Measurements from ENCODE around the gene NBAS.

The NBAS gene

GRCh38 chr2:15315411-15315810, 245.7 kb downstream of the NBAS start:
- no peaks in the 10 kb centered on the region for H3K36me3 ChIP-seq (ENCODE audit: control insufficient read depth, insufficient read depth, low read length)
- no peak overlapping the region for H4K8ac ChIP-seq (ENCODE audit: low read depth, low read length)
- WGBS (ENCODE audit: extremely low coverage, insufficient coverage, low lambda C conversion rate): no CpG with 5 or more reads among the region's 1 CpG

GRCh38 chr2:15313657-15314056, 247.5 kb downstream of the NBAS start:
- no peaks in the 10 kb centered on the region for H3K4me1 ChIP-seq (ENCODE audit: control insufficient read depth, low read depth, low read length)
- H2AK5ac ChIP-seq (ENCODE audit: low read length): no peak overlapping the region
- no peak overlapping the region for H4K8ac ChIP-seq (ENCODE audit: low read depth, low read length)
- H3K4me2 ChIP-seq (ENCODE audit: low read length): no peak overlapping the region
- no peak overlapping the region for H3K4me3 ChIP-seq (ENCODE audit: low read length)
- no peak overlapping the region for H3K9ac ChIP-seq (ENCODE audit: low read length)
- no peak overlapping the region for H3K23ac ChIP-seq (ENCODE audit: low read length)
- H3K79me1 ChIP-seq (ENCODE audit: low read length): no peaks in the 10 kb centered on the region
- H3K56ac ChIP-seq (ENCODE audit: low read length): no peak overlapping the region
- no peaks in the 10 kb centered on the region for H3K79me2 ChIP-seq (ENCODE audit: control insufficient read depth, insufficient read depth, low read length)
- DNase-seq: no peak
- no peak overlapping the region for H3K18ac ChIP-seq (ENCODE audit: low read length)
- H4K5ac ChIP-seq (ENCODE audit: low read length): no peak overlapping the region
- no peaks in the 10 kb centered on the region for H3K27me3 ChIP-seq (ENCODE audit: insufficient read depth, low read length, poor library complexity)
- no CpG with 5 or more reads among the region's 1 CpG for WGBS (ENCODE audit: extremely low coverage, insufficient coverage, low lambda C conversion rate)
- no peaks in the 10 kb centered on the region for H3K36me3 ChIP-seq (ENCODE audit: control insufficient read depth, insufficient read depth, low read length)
- H2BK120ac ChIP-seq (ENCODE audit: low read depth, low read length): no peak overlapping the region
- H2BK15ac ChIP-seq (replicated peaks; ENCODE audit: low read depth): no peak overlapping the region
- H3K4ac ChIP-seq (ENCODE audit: low read depth, low read length): no peak overlapping the region
- H2BK5ac ChIP-seq (ENCODE audit: low read length): no peak overlapping the region
- no peak overlapping the region for H3K27ac ChIP-seq (ENCODE audit: low read depth, low read length)

More at GRCh38 chr2:15315411-15315810, 245.7 kb downstream of the NBAS start:
- H3K27ac ChIP-seq (ENCODE audit: low read depth, low read length): no peak overlapping the region
- no peak overlapping the region for H2BK120ac ChIP-seq (ENCODE audit: low read depth, low read length)
- DNase-seq: no peak
- no peak overlapping the region for H3K4ac ChIP-seq (ENCODE audit: low read depth, low read length)
- H3K79me2 ChIP-seq (ENCODE audit: control insufficient read depth, insufficient read depth, low read length): no peaks in the 10 kb centered on the region
- H3K4me3 ChIP-seq (ENCODE audit: low read length): no peak overlapping the region
- no peak overlapping the region for H3K4me2 ChIP-seq (ENCODE audit: low read length)
- no peak overlapping the region for H2BK15ac ChIP-seq (replicated peaks; ENCODE audit: low read depth)
- no peaks in the 10 kb centered on the region for H3K79me1 ChIP-seq (ENCODE audit: low read length)
- no peak overlapping the region for H2AK5ac ChIP-seq (ENCODE audit: low read length)
- no peak overlapping the region for H4K5ac ChIP-seq (ENCODE audit: low read length)
- no peaks in the 10 kb centered on the region for H3K4me1 ChIP-seq (ENCODE audit: control insufficient read depth, low read depth, low read length)
- H3K27me3 ChIP-seq (ENCODE audit: insufficient read depth, low read length, poor library complexity): no peaks in the 10 kb centered on the region
- H3K18ac ChIP-seq (ENCODE audit: low read length): no peak overlapping the region
- no peak overlapping the region for H3K9ac ChIP-seq (ENCODE audit: low read length)
- no peak overlapping the region for H3K23ac ChIP-seq (ENCODE audit: low read length)
- no peak overlapping the region for H3K56ac ChIP-seq (ENCODE audit: low read length)
- no peak overlapping the region for H2BK5ac ChIP-seq (ENCODE audit: low read length)

- WGBS (ENCODE audit: extremely low coverage, insufficient coverage, low lambda C conversion rate): no CpG with 5 or more reads among the region's 2 CpGs
- no peak overlapping the region for H3K27ac ChIP-seq (ENCODE audit: low read depth, low read length)
- DNase-seq: no peak
These were observed 249.2 kb downstream of the NBAS start for GRCh38 chr2:15311926-15312325.

GRCh38 chr2:15311201-15311907, 249.8 kb downstream of the NBAS start:
- Histone ChIP-seq H2BK15ac (replicated peaks; ENCODE audit: low read depth) (no peak overlapping the region), H3K4me3 (ENCODE audit: low read length) (no peak overlapping the region), H3K18ac (ENCODE audit: low read length) (no peak overlapping the region), H3K4me1 (ENCODE audit: control insufficient read depth, low read depth, low read length) (no peaks in the 10 kb centered on the region), H3K27ac (ENCODE audit: low read depth, low read length) (no peak overlapping the region), H2AK5ac (ENCODE audit: low read length) (no peak overlapping the region), H3K27me3 (ENCODE audit: insufficient read depth, low read length, poor library complexity) (no peaks in the 10 kb centered on the region), H3K79me1 (ENCODE audit: low read length) (no peaks in the 10 kb centered on the region), H3K56ac (ENCODE audit: low read length) (no peak overlapping the region), H2BK5ac (ENCODE audit: low read length) (no peak overlapping the region), H3K79me2 (ENCODE audit: control insufficient read depth, insufficient read depth, low read length) (no peaks in the 10 kb centered on the region), H4K8ac (ENCODE audit: low read depth, low read length) (no peak overlapping the region), H4K5ac (ENCODE audit: low read length) (no peak overlapping the region), H3K4me2 (ENCODE audit: low read length) (no peak overlapping the region), H3K9ac (ENCODE audit: low read length) (no peak overlapping the region), H3K36me3 (ENCODE audit: control insufficient read depth, insufficient read depth, low read length) (no peaks in the 10 kb centered on the region), H3K4ac (ENCODE audit: low read depth, low read length) (no peak overlapping the region), H3K23ac (ENCODE audit: low read length) (no peak overlapping the region), H2BK120ac (ENCODE audit: low read depth, low read length) (no peak overlapping the region)
- DNase-seq: peak; percentile 26
- no CpG with 5 or more reads among the region's 4 CpGs for WGBS (ENCODE audit: extremely low coverage, insufficient coverage, low lambda C conversion rate)

More at GRCh38 chr2:15311926-15312325, 249.2 kb downstream of the NBAS start:
- H2AK5ac ChIP-seq (ENCODE audit: low read length): no peak overlapping the region
- H3K56ac ChIP-seq (ENCODE audit: low read length): no peak overlapping the region
- H3K4ac ChIP-seq (ENCODE audit: low read depth, low read length): no peak overlapping the region
- H3K4me2 ChIP-seq (ENCODE audit: low read length): no peak overlapping the region
- H3K36me3 ChIP-seq (ENCODE audit: control insufficient read depth, insufficient read depth, low read length): no peaks in the 10 kb centered on the region
- H4K8ac ChIP-seq (ENCODE audit: low read depth, low read length): no peak overlapping the region
- no peak overlapping the region for H3K23ac ChIP-seq (ENCODE audit: low read length)
- no peak overlapping the region for H4K5ac ChIP-seq (ENCODE audit: low read length)
- H3K27me3 ChIP-seq (ENCODE audit: insufficient read depth, low read length, poor library complexity): no peaks in the 10 kb centered on the region
- H2BK120ac ChIP-seq (ENCODE audit: low read depth, low read length): no peak overlapping the region
- H2BK15ac ChIP-seq (replicated peaks; ENCODE audit: low read depth): no peak overlapping the region
- no peaks in the 10 kb centered on the region for H3K79me2 ChIP-seq (ENCODE audit: control insufficient read depth, insufficient read depth, low read length)
- no peak overlapping the region for H3K4me3 ChIP-seq (ENCODE audit: low read length)
- H3K79me1 ChIP-seq (ENCODE audit: low read length): no peaks in the 10 kb centered on the region
- no peak overlapping the region for H2BK5ac ChIP-seq (ENCODE audit: low read length)
- H3K18ac ChIP-seq (ENCODE audit: low read length): no peak overlapping the region
- H3K9ac ChIP-seq (ENCODE audit: low read length): no peak overlapping the region
- no peaks in the 10 kb centered on the region for H3K4me1 ChIP-seq (ENCODE audit: control insufficient read depth, low read depth, low read length)

- no peak overlapping the region for H2BK120ac ChIP-seq (ENCODE audit: low read depth, low read length)
- no peak overlapping the region for H3K4me3 ChIP-seq (ENCODE audit: low read length)
- H2BK15ac ChIP-seq (replicated peaks; ENCODE audit: low read depth): no peak overlapping the region
- no peak overlapping the region for H2AK5ac ChIP-seq (ENCODE audit: low read length)
- no peak overlapping the region for H4K5ac ChIP-seq (ENCODE audit: low read length)
- no peak overlapping the region for H4K8ac ChIP-seq (ENCODE audit: low read depth, low read length)
- H2BK5ac ChIP-seq (ENCODE audit: low read length): no peak overlapping the region
- no peak overlapping the region for H3K27ac ChIP-seq (ENCODE audit: low read depth, low read length)
- H3K4ac ChIP-seq (ENCODE audit: low read depth, low read length): no peak overlapping the region
- DNase-seq: no peak
- H3K36me3 ChIP-seq (ENCODE audit: control insufficient read depth, insufficient read depth, low read length): no peaks in the 10 kb centered on the region
- H3K56ac ChIP-seq (ENCODE audit: low read length): no peak overlapping the region
- H3K27me3 ChIP-seq (ENCODE audit: insufficient read depth, low read length, poor library complexity): no peaks in the 10 kb centered on the region
- H3K79me1 ChIP-seq (ENCODE audit: low read length): no peaks in the 10 kb centered on the region
- H3K18ac ChIP-seq (ENCODE audit: low read length): no peak overlapping the region
- no peaks in the 10 kb centered on the region for H3K79me2 ChIP-seq (ENCODE audit: control insufficient read depth, insufficient read depth, low read length)
- no peaks in the 10 kb centered on the region for H3K4me1 ChIP-seq (ENCODE audit: control insufficient read depth, low read depth, low read length)
- H3K23ac ChIP-seq (ENCODE audit: low read length): no peak overlapping the region
- H3K9ac ChIP-seq (ENCODE audit: low read length): no peak overlapping the region
- WGBS (ENCODE audit: extremely low coverage, insufficient coverage, low lambda C conversion rate): no CpG with 5 or more reads among the region's 2 CpGs
- H3K4me2 ChIP-seq (ENCODE audit: low read length): no peak overlapping the region
These were observed 253.6 kb downstream of the NBAS start for GRCh38 chr2:15307526-15307925.

- no peak overlapping the region for H3K23ac ChIP-seq (ENCODE audit: low read length)
- no peak for DNase-seq
- H3K79me2 ChIP-seq (ENCODE audit: control insufficient read depth, insufficient read depth, low read length): no peaks in the 10 kb centered on the region
- no peak overlapping the region for H4K5ac ChIP-seq (ENCODE audit: low read length)
- H4K8ac ChIP-seq (ENCODE audit: low read depth, low read length): no peak overlapping the region
- H3K9ac ChIP-seq (ENCODE audit: low read length): no peak overlapping the region
- H3K79me1 ChIP-seq (ENCODE audit: low read length): no peaks in the 10 kb centered on the region
- H3K27ac ChIP-seq (ENCODE audit: low read depth, low read length): no peak overlapping the region
- no peak overlapping the region for H2BK5ac ChIP-seq (ENCODE audit: low read length)
- H3K27me3 ChIP-seq (ENCODE audit: insufficient read depth, low read length, poor library complexity): no peaks in the 10 kb centered on the region
- H3K36me3 ChIP-seq (ENCODE audit: control insufficient read depth, insufficient read depth, low read length): no peaks in the 10 kb centered on the region
- no peak overlapping the region for H2BK15ac ChIP-seq (replicated peaks; ENCODE audit: low read depth)
- H2BK120ac ChIP-seq (ENCODE audit: low read depth, low read length): no peak overlapping the region
- no peak overlapping the region for H3K4ac ChIP-seq (ENCODE audit: low read depth, low read length)
- H3K18ac ChIP-seq (ENCODE audit: low read length): no peak overlapping the region
- no peak overlapping the region for H3K4me2 ChIP-seq (ENCODE audit: low read length)
- H3K4me1 ChIP-seq (ENCODE audit: control insufficient read depth, low read depth, low read length): no peaks in the 10 kb centered on the region
- no CpG with 5 or more reads among the region's 3 CpGs for WGBS (ENCODE audit: extremely low coverage, insufficient coverage, low lambda C conversion rate)
- no peak overlapping the region for H3K4me3 ChIP-seq (ENCODE audit: low read length)
- H3K56ac ChIP-seq (ENCODE audit: low read length): no peak overlapping the region
- H2AK5ac ChIP-seq (ENCODE audit: low read length): no peak overlapping the region
These were observed 254.4 kb downstream of the NBAS start for GRCh38 chr2:15306706-15307105.

Measured in mesendoderm (in vitro differentiated cells).